SU-DHL-6 (cell line): ENCODE results near the gene ATAD1.

ENCODE experiments used
- CTCF ChIP-seq: fragments of 200-600 bp; sonication (generic); IDR thresholded peaks from one replicate; pipeline ENCODE4 v1.5.1; 2017; ENCODE audit warnings: antibody characterized with exemption, mild to moderate bottlenecking, low read length, moderate library complexity; ENCODE audit not compliant: insufficient read depth, poor library complexity, severe bottlenecking
- EZH2phosphoT487 ChIP-seq: fragments of 200-600 bp; sonication (generic), shearing (Covaris generic); conservative IDR thresholded peaks from 2 replicates; pipeline ENCODE4 v1.6.1; 2018; ENCODE audit warnings: mild to moderate bottlenecking, antibody characterized with exemption, low read length, moderate library complexity, mixed read lengths

DNA sequence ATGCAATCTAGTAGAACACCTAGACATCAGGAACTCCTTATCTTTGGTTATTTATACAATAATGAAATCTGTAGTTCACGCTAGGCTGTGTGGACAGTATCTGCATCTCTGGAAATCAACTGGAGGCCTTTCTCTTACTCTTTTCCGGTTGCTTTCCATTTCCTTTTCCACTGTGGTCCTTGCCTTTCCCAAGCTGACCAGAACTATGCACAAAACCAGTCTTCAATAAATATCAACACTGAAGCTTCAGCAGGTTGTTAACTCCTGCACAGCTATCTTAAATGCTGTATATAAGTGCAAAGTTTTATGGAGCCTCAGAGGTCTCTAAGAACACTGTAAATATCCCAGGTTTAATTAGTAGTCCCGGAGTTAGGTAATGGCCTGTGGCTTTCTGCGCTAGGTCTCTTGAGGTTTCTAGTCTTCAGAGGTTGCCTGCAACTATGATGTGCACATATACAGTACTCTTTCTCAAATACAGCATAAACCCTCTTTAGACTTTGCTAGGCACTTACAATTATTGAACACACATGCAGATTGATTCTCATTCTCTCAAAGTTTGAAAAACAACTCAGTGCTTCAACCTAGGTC lies 42.9 kb upstream of the ATAD1 start:
- TF ChIP-seq CTCF, result no peak
- no peak for TF ChIP-seq EZH2phosphoT487
